Measurements from ENCODE around the gene MYO10.
"Not testable (repeated sequence)": the region's sequence is repeated elsewhere in the genome, so short reads cannot be mapped to it uniquely, and the experiment has no call there.

GRCh38 chr5:16874424-16874823 lies 61.7 kb downstream of the MYO10 start:
- not testable (repeated sequence) for TF ChIP-seq POLR2A, CTCF (IDR thresholded peaks at IDR 0.05)

All from tibial nerve (tissue), 3 donors.